C4-2B (cell line): ENCODE measurements around the gene LZTR1.
"Not testable (repeated sequence)": the region's sequence is repeated elsewhere in the genome, so short reads cannot be mapped to it uniquely, and the experiment has no call there.

Experiments used
- H3K27ac ChIP-seq: fragments of 450-650 bp; 2 replicates; pipeline ENCODE4 v1.5.1; 2017
- CTCF ChIP-seq: fragments of 450-650 bp; conservative IDR thresholded peaks from 2 replicates; pipeline ENCODE4 v1.5.1; 2017; ENCODE audit warnings: mild to moderate bottlenecking
- ZFX ChIP-seq: fragments of 450-650 bp; IDR thresholded peaks from 2 replicates; pipeline ENCODE4 v1.6.1; 2017

The LZTR1 gene

GRCh38 chr22:20940904-20941385, 41.2 kb upstream of the LZTR1 start:
- TF ChIP-seq CTCF: no peak
- no peak for TF ChIP-seq ZFX
- no peak overlapping the region for H3K27ac ChIP-seq

GRCh38 chr22:20942203-20942902, 39.7 kb upstream of the LZTR1 start:
- not testable (repeated sequence) for H3K27ac ChIP-seq

- TF ChIP-seq CTCF (no peak), ZFX (no peak)
- no peak overlapping the region for H3K27ac ChIP-seq
Measured at GRCh38 chr22:20943104-20943933, 38.8 kb upstream of the LZTR1 start.

GRCh38 chr22:20944042-20944441, 38.1 kb upstream of the LZTR1 start:
- H3K27ac ChIP-seq: no peak overlapping the region
- TF ChIP-seq CTCF: no peak
- no peak for TF ChIP-seq ZFX

GRCh38 chr22:20945578-20945934, 36.5 kb upstream of the LZTR1 start:
- H3K27ac ChIP-seq: no peak overlapping the region
- TF ChIP-seq ZFX (no peak), CTCF (no peak)

GRCh38 chr22:20946080-20946986, 35.8 kb upstream of the LZTR1 start:
- no peak overlapping the region for H3K27ac ChIP-seq
- no peak for TF ChIP-seq CTCF
- no peak for TF ChIP-seq ZFX

- no peak overlapping the region for H3K27ac ChIP-seq
- TF ChIP-seq CTCF (no peak), ZFX (no peak)
Measured at GRCh38 chr22:20946991-20947390, 35.1 kb upstream of the LZTR1 start.
